GM12878 (cell line): ENCODE data around the gene CCDC117. TPM values are rescaled to one million over a fixed set of nuclear protein-coding genes. Genes with fewer than 3 reads are reported as not detected.

Source experiments
- ATAC-seq: fragments of 200-7000 bp; cut with Tn5 transposase; 3 replicates; pipeline ENCODE4 v1.9.1; 2020; ENCODE audit warnings: mild to moderate bottlenecking, moderate library complexity
- BruUV-seq: library from RNA; stranded (reverse); fragments of 400-500 nt; replicated peaks from 2 replicates; lab custom pipeline; 2021; lab: Mats Ljungman, UMichigan
- CTCF ChIA-PET: fragments of 300-600 bp; sonication (Branson Sonifier 250); formaldehyde crosslinking; extraction: SDS; loops from one replicate; lab custom pipeline; 2021; ENCODE audit warnings: inconsistent platforms; lab: Yijun Ruan, JAX
- POLR2A ChIA-PET: fragments of 350-600 bp; formaldehyde crosslinking; extraction: SDS; loops from one replicate; lab custom pipeline; 2021; ENCODE audit warnings: inconsistent platforms; lab: Charles Lee
- RAD21 ChIA-PET: fragments of 300-600 bp; sonication (Branson Sonifier 250); formaldehyde crosslinking; loops from one replicate; lab custom pipeline; 2023; ENCODE audit warnings: antibody characterized with exemption; ENCODE audit not compliant: unreplicated experiment; lab: Charles Lee
- SMC1A ChIA-PET: fragments of 300-600 bp; sonication (Branson Sonifier 250); formaldehyde crosslinking; loops from one replicate; lab custom pipeline; 2023; ENCODE audit not compliant: unreplicated experiment, uncharacterized antibody; lab: Charles Lee
- DNase-seq: peaks from one replicate; pipeline ENCODE4 v3.0.0-alpha.2; 2011; ENCODE audit warnings: low read depth, low spot score
- FAIRE-seq: peaks from 3 replicates; lab custom pipeline; 2011; peaks lifted over from hg19 to GRCh38; lab: Jason Lieb, UNC
- H2AFZ ChIP-seq: 2 replicates; pipeline ENCODE4 v1.6.0; 2011; ENCODE audit warnings: low read depth, low read length, control low read depth; ENCODE audit not compliant: control insufficient read depth
- H3K27ac ChIP-seq: 2 replicates; pipeline ENCODE4 v1.5.1; 2011; ENCODE audit warnings: control low read depth; ENCODE audit not compliant: control insufficient read depth, insufficient read depth
- H3K27me3 ChIP-seq, 2 experiments: replicated peaks in 1 of 2; 2 replicates each; pipeline versions ENCODE4 v1.6.0 to v1.6.1; 2011; ENCODE audit warnings: low read length in 1 of 2; ENCODE audit not compliant: control insufficient read depth in 2 of 2, insufficient read depth in 2 of 2
- H3K36me3 ChIP-seq, 2 experiments: 2 replicates each; pipeline ENCODE4 v1.5.1; 2011; ENCODE audit warnings: low read length in 1 of 2; ENCODE audit not compliant: control insufficient read depth in 2 of 2, insufficient read depth in 2 of 2
- H3K4me1 ChIP-seq: 2 replicates; pipeline ENCODE4 v1.6.1; 2011; ENCODE audit warnings: mild to moderate bottlenecking, low read length, moderate library complexity, mixed read lengths; ENCODE audit not compliant: control insufficient read depth, insufficient read depth
- H3K4me2 ChIP-seq: 2 replicates; pipeline ENCODE4 v1.6.0; 2011; ENCODE audit warnings: control low read depth; ENCODE audit not compliant: control insufficient read depth, insufficient read depth
- H3K4me3 ChIP-seq: fragments of 200-600 bp; sonication (generic); 2 replicates; pipeline ENCODE4 v1.5.1; 2016
- H3K79me2 ChIP-seq: 2 replicates; pipeline ENCODE4 v1.6.0; 2011; ENCODE audit warnings: low read length; ENCODE audit not compliant: control insufficient read depth, insufficient read depth
- H3K9ac ChIP-seq: 2 replicates; pipeline ENCODE4 v1.8.0; 2011; ENCODE audit warnings: low read length, control low read depth, mixed read lengths; ENCODE audit not compliant: control insufficient read depth, insufficient read depth
- H3K9me3 ChIP-seq: replicated peaks from 3 replicates; pipeline ENCODE4 v1.5.1; 2011; ENCODE audit warnings: mild to moderate bottlenecking, low read length; ENCODE audit not compliant: control insufficient read depth, insufficient read depth
- H4K20me1 ChIP-seq: 2 replicates; pipeline ENCODE4 v1.6.0; 2011; ENCODE audit not compliant: control insufficient read depth, insufficient read depth
- BHLHE40 ChIP-seq, 2 experiments: fragments of 450-650 bp in 1 of 2; IDR thresholded peaks; 2 replicates each; pipeline ENCODE4 v1.6.1; 2011 to 2017; ENCODE audit warnings: low read depth in 2 of 2, borderline replicate concordance in 1 of 2, improper control_type of control experiment in 1 of 2, low read length in 1 of 2, mild to moderate bottlenecking in 1 of 2
- CBX3 ChIP-seq: fragments of 200-600 bp; sonication (generic); IDR thresholded peaks from 2 replicates; pipeline ENCODE4 v1.6.1; 2016; ENCODE audit warnings: low read depth, borderline replicate concordance
- DPF2 ChIP-seq: fragments of 450-650 bp; IDR thresholded peaks from 2 replicates; pipeline ENCODE4 v1.6.1; 2017; ENCODE audit warnings: mild to moderate bottlenecking
- ESRRA ChIP-seq: IDR thresholded peaks from 2 replicates; pipeline ENCODE4 v1.6.1; 2012; ENCODE audit warnings: mild to moderate bottlenecking, low read length, improper control_type of control experiment
- FOS ChIP-seq: IDR thresholded peaks from 3 replicates; pipeline ENCODE4 v1.6.1; 2011; ENCODE audit warnings: borderline replicate concordance; ENCODE audit not compliant: insufficient read length; ENCODE audit errors: extremely low read depth
- IKZF1 ChIP-seq: fragments of 450-650 bp; conservative IDR thresholded peaks from 2 replicates; pipeline ENCODE4 v1.6.1; 2017; ENCODE audit warnings: antibody characterized with exemption, mild to moderate bottlenecking
- MTA2 ChIP-seq: fragments of 450-650 bp; IDR thresholded peaks from 2 replicates; pipeline ENCODE4 v1.6.1; 2016; ENCODE audit warnings: low read depth, mild to moderate bottlenecking, moderate library complexity
- MYB ChIP-seq: fragments of 150-350 bp; IDR thresholded peaks from 2 replicates; pipeline ENCODE4 v1.6.1; 2014; ENCODE audit warnings: mild to moderate bottlenecking, low read depth, low read length, borderline replicate concordance
- NR2F1 ChIP-seq: fragments of 450-650 bp; conservative IDR thresholded peaks from 2 replicates; pipeline ENCODE4 v1.6.1; 2017; ENCODE audit warnings: mild to moderate bottlenecking
- NRF1 ChIP-seq: conservative IDR thresholded peaks from 2 replicates; pipeline ENCODE4 v1.6.1; 2011; ENCODE audit warnings: mild to moderate bottlenecking, low read depth, low read length, improper control_type of control experiment
- POLR2AphosphoS5 ChIP-seq: IDR thresholded peaks from 2 replicates; pipeline ENCODE4 v1.6.1; 2011; ENCODE audit warnings: mild to moderate bottlenecking, low read length, inconsistent platforms
- POU2F2 ChIP-seq: IDR thresholded peaks from 3 replicates; pipeline ENCODE4 v1.6.1; 2011; ENCODE audit warnings: low read depth, mild to moderate bottlenecking, low read length, borderline replicate concordance
- SMAD1 ChIP-seq: fragments of 450-650 bp; IDR thresholded peaks from 2 replicates; pipeline ENCODE4 v1.6.1; 2018; ENCODE audit warnings: mild to moderate bottlenecking, low read depth; ENCODE audit not compliant: partially characterized antibody
- SMAD5 ChIP-seq: IDR thresholded peaks from 2 replicates; pipeline ENCODE4 v1.6.1; 2016; ENCODE audit warnings: antibody characterized with exemption, low read depth
- TAF1 ChIP-seq: IDR thresholded peaks from 2 replicates; pipeline ENCODE4 v1.6.1; 2011; ENCODE audit warnings: mild to moderate bottlenecking, low read depth, low read length, borderline replicate concordance
- TCF3 ChIP-seq: IDR thresholded peaks from 2 replicates; pipeline ENCODE4 v1.6.1; 2012; ENCODE audit warnings: low read depth, mild to moderate bottlenecking, low read length, borderline replicate concordance; ENCODE audit not compliant: insufficient read depth
- YY1 ChIP-seq: IDR thresholded peaks from 2 replicates; pipeline ENCODE4 v1.6.1; 2011; ENCODE audit warnings: low read depth, mild to moderate bottlenecking, low read length
- WGBS: methylation state at CpG from one replicate; pipeline ENCODE4 v1.1.6; 2016; ENCODE audit warnings: low lambda C conversion rate; ENCODE audit not compliant: insufficient replicate concordance, insufficient coverage; ENCODE audit errors: missing lambda C conversion rate; 5-methylcytosine and 5-hydroxymethylcytosine counted together
- in situ Hi-C: fragments of 300-500 bp; cut with MboI; formaldehyde crosslinking; loops from 9 replicates; pipeline ENCODE4 v1.14.3; 2018; ENCODE audit warnings: mixed read lengths
- intact Hi-C: fragments of 100-400 bp; cut with micrococcal nuclease; formaldehyde crosslinking; loops from one replicate; pipeline ENCODE4 v1.14.2; 2022; ENCODE audit not compliant: unreplicated experiment
- polyA plus RNA-seq, 11 experiments: library from polyadenylated mRNA; depleted of rRNA in 4 of 11; unstranded in 6 of 11; stranded (reverse) in 5 of 11; fragments of >200 nt; fragmentation: Nextera tagmentation in 4 of 11; fragmentation: Illumina TruSeq in 1 of 11; extraction: Ambion mirVana in 4 of 11; extraction: Trizol in 1 of 11; gene quantifications; 1 replicate in 1 of 11; 2 replicates in 10 of 11; pipeline versions ENCODE4 v1.2.1 to v1.2.3, GENCODE V29; 2011 to 2016; ENCODE audit warnings: inconsistent platforms in 2 of 11, missing spikeins in 2 of 11, low read depth in 1 of 11
- total RNA-seq, 4 experiments: library from RNA; depleted of rRNA in 3 of 4; stranded (reverse); fragments of >200 nt in 3 of 4; fragmentation: Illumina TruSeq in 1 of 4; extraction: Trizol in 1 of 4; gene quantifications; 2 replicates each; pipeline versions ENCODE4 v1.2.1 to v1.2.3, GENCODE V29; 2013 to 2021
- TF ChIP-seq, protein P1 (sequence below): IDR thresholded peaks from 2 replicates; pipeline ENCODE4 v1.6.1; 2012; ENCODE audit warnings: low read depth, low read length, improper control_type of control experiment
- TF ChIP-seq, protein P2 (sequence below): fragments of 450-650 bp; IDR thresholded peaks from 2 replicates; pipeline ENCODE4 v1.6.1; 2014; ENCODE audit warnings: mild to moderate bottlenecking

CCDC117 gene
- total and polyA plus RNA-seq, 10 of the 15 experiments (the other 5 are each of a cell fraction or from before 2014, with no cell fraction given), result 6.3 to 32.2 (median 20.6) TPM

DNA sequence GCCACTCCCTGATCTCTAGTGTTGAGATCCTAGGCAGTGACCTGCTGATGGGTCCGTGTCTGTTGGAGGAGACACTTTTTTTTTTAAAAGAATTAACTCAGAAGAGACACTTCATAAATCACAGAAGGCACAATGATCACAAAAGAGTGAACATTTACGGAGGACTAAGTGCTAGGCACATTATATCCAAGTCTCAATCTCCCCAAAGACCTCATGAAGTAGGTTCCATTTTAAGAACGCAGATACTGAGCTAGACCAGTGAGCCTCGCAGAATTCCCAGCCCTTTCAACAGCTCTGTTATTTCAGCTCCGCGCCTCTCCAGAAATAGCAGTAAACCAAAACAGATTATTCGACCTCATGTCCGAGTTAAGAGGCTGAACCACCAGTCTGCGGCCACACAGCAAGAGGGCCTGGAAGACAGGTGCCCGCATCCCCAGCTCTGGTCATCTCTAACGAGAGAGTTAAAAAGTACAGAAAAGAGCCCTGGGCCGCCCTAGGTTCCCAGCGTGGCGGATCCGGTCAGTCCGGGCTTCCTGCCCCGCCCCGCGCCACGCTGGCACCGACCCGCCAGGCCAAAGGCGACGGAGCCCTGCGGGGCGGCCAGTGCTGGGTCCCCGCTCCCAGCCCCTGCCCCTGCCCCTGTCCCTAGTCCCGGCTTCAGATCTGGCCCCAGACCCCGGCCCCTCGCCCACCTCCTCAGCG, 27.3 kb downstream of the CCDC117 start (continued):
- TF ChIP-seq SMAD5 (0 out of 2 replicates have a peak, but pooled peaks have one; percentile 48), MTA2 (peak; percentile 19; the same call in 1 of the 2 replicates)

DNA sequence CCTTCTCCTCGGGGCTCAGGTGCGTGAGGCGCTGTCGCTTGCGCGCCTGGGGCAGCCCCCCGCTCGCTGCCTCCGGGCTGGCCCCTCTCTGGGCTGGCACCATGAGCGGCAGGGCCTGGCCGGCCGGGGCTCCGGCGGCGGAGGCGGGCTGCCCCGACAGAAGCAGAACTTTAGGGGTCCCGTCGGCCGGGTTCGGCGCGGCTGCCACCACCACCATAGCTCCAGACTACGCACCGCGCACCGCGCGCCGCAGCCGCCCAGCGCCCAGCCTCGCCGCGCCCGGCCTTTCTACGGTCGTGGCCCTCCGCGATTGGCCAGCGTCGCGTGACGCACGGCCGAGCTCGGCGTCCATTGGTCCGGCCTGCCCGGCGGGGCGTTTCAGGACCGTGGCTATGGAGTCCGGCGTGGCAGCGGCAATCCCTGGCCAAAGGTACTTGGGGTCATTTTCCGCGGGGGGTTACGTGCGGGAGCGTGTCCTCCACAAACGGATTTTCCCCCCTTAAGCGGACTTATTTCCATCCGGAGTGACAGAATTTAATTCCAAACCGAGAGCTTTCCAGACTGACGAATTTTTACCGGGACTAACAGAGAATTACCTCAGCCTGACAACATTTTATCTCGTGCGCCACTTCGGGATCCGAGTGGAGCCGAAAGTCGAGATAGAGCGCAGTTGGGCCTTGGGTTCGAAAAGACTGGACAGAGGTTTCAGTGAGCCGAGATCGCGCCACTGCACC, 28.0 kb downstream of the CCDC117 start, which contains the start of gene XBP1:
Gene XBP1, minus strand, starts transcription at position 262 of the 734 bp plus-strand sequence.
- Histone ChIP-seq H3K4me3 (peak within 1 kb of the TSS; percentile 83), H3K9me3 (no peaks in the 10 kb centered on the region), H2AFZ (peak within 1 kb of the TSS; percentile 88), H3K27me3 (no peaks in the 10 kb centered on the region), H3K36me3 (peaks cover under 1 to 9% of the 10 kb centered on the region in 2 experiments; a peak in 3 of 4 replicates), H3K4me2 (peak within 1 kb of the TSS; percentile 84), H4K20me1 (no peaks in the 10 kb centered on the region), H3K4me1 (peaks cover 12% of the 10 kb centered on the region), H3K79me2 (peaks cover 63% of the 10 kb centered on the region), H3K9ac (peak within 1 kb of the TSS; percentile 99), H3K27ac (peak within 1 kb of the TSS; percentile 95)
- DNase-seq, result peak; percentile 63
- ChIA-PET POLR2A (interaction anchor here (0.6 to 7.5 kb wide), 16 partner anchors 10 to 881 kb away, joined by 3 to 78 read pairs (median 4); partner anchors contain the start of genes CCDC117, CHEK2, HSCB and PITPNB), SMC1A (interaction anchor here (0.8 to 12.5 kb wide), 10 partner anchors 9 to 404 kb away, joined by 3 to 130 read pairs (median 4); partner anchors contain the start of gene CHEK2), CTCF (interaction anchor here (0.9 to 5.3 kb wide), 7 partner anchors 11 to 240 kb away, joined by 3 to 26 read pairs (median 5); partner anchors contain the start of gene CCDC117), RAD21 (interaction anchor here (0.8 to 7.8 kb wide), 13 partner anchors 8 to 107 kb away, joined by 3 to 74 read pairs (median 5); no protein-coding TSS in a partner anchor)
- intact Hi-C loops (no loop called here), in situ Hi-C loops (no loop called here)
- under 1% methylated on average over 57 of the region's 78 CpGs for WGBS
- peak; percentile 92 for ATAC-seq
- no TSS peak for BruUV-seq
- FAIRE-seq, result peak; percentile 88
- TF ChIP-seq MYB, result no peak
- TF ChIP-seq TCF3, result peak; percentile 73; the same call in 1 of the 2 replicates
- TF ChIP-seq, protein P1, sequence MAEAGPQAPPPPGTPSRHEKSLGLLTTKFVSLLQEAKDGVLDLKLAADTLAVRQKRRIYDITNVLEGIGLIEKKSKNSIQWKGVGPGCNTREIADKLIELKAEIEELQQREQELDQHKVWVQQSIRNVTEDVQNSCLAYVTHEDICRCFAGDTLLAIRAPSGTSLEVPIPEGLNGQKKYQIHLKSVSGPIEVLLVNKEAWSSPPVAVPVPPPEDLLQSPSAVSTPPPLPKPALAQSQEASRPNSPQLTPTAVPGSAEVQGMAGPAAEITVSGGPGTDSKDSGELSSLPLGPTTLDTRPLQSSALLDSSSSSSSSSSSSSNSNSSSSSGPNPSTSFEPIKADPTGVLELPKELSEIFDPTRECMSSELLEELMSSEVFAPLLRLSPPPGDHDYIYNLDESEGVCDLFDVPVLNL, result peak; percentile 58; the same call in 1 of the 2 replicates
- TF ChIP-seq YY1, result peak; percentile 82; the same call in 1 of the 2 replicates
- peak; percentile 77 for TF ChIP-seq IKZF1
- TF ChIP-seq, protein P2, sequence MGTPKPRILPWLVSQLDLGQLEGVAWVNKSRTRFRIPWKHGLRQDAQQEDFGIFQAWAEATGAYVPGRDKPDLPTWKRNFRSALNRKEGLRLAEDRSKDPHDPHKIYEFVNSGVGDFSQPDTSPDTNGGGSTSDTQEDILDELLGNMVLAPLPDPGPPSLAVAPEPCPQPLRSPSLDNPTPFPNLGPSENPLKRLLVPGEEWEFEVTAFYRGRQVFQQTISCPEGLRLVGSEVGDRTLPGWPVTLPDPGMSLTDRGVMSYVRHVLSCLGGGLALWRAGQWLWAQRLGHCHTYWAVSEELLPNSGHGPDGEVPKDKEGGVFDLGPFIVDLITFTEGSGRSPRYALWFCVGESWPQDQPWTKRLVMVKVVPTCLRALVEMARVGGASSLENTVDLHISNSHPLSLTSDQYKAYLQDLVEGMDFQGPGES, result peak; percentile 61; the same call in 1 of the 2 replicates
- no peak for TF ChIP-seq CBX3
- TF ChIP-seq DPF2, result peak; percentile 68; the same call in 1 of the 2 replicates
- peak; percentile 96 for TF ChIP-seq POLR2AphosphoS5
- 0 out of 2 replicates have a peak, but pooled peaks have one; percentile 22 for TF ChIP-seq ESRRA
- TF ChIP-seq SMAD1, result no peak
- peak; percentile 23 for TF ChIP-seq FOS
- TF ChIP-seq TAF1, result peak; percentile 92
- TF ChIP-seq BHLHE40 (IDR thresholded peaks at IDR 0.05; ENCODE audit: borderline replicate concordance in 1 of 2, low read depth in 2 of 2, low read length in 1 of 2), result peak in 1 of 2 experiments; percentile 67; a peak in 2 of 4 replicates
- TF ChIP-seq NR2F1, result peak; percentile 72
- TF ChIP-seq POU2F2, result peak; percentile 64; the same call in 2 of the 3 replicates
- no peak for TF ChIP-seq NRF1
